Effector CD4-positive, alpha-beta T cell (primary cell): ENCODE measurements around the gene CXCL16.
"Not testable (repeated sequence)": the region's sequence is repeated elsewhere in the genome, so short reads cannot be mapped to it uniquely, and the experiment has no call there.

Experiments
- DNase-seq: peaks from one replicate; pipeline ENCODE4 v3.0.0-alpha.2; 2020

The CXCL16 gene

DNA sequence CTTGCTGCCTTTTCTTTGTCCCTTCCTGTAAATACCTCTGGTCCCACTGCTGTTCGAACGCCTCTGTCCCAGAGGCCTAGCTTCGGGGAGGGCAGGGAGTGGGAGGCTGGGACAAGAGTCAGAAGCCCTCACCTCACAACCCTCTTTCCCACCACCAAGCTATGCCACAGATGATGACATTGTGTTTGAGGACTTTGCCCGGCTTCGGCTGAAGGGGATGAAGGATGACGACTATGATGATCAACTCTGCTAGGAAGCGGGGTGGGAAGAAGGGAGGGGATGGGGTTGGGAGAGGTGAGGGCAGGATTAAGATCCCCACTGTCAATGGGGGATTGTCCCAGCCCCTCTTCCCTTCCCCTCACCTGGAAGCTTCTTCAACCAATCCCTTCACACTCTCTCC, 18.9 kb downstream of the CXCL16 start:
- DNase-seq: no peak

DNA sequence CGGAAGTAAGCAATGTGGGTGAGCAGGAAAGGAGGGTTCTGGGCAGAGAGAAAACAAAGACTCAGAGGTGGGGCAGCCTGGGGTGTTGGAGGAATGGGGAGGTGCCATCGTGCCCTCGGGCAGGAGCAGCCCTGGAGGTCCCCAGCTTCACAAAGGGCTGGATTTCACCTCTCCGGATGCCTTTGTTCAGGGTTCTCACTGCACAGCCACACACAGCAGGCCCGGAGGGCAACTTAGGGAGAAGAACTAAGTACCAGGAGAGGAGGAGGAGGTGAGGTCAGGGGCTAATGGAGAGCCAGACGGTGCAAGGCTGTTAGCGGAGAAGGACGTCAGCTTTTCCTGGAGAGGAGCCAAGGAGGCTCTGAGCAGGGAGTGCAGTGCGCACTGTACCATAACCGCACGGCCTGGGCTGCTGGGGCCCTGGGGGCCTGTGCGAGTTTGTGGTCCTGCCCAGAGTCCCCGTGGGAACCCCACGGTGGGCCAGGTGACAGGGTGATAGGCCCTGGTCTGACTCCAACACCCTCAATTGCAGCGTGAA, 20.0 kb downstream of the CXCL16 start:
- no peak for DNase-seq

DNA sequence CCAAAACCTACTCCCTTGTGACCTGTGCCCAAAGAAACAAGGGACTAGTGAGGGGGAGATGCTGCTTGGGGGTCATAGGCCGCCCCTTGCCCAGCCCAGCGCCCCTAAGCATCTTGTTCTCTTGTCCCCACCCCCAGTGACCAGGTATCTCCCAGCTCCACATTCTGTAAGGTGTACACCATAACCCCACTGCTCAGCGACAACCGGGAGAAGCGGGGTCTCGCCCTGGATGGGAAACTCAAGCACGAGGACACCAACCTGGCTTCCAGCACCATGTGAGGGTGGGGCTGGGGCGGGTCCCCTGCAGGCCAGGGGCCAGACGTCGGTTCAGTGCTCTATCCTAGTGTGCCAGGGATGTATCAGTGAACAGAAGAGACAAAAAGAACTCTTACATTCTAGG, 20.6 kb downstream of the CXCL16 start:
- DNase-seq: no peak

DNA sequence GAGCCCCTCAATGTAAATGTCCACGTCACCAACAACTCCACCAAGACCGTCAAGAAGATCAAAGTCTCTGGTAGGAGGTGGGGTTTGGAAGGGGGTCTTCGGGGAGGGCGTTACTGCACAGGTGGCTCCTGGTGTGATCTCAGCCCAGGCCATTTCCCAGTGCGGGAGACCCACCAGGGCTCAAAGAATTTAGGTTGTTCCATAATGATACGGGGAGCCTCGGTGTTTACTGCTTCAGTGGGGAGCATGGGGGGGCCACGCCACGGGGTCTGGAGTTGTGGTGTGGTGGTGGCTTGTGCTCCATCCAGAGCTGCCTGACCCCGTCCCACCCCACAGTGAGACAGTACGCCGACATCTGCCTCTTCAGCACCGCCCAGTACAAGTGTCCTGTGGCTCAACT, 21.5 kb downstream of the CXCL16 start:
- DNase-seq: no peak

DNA sequence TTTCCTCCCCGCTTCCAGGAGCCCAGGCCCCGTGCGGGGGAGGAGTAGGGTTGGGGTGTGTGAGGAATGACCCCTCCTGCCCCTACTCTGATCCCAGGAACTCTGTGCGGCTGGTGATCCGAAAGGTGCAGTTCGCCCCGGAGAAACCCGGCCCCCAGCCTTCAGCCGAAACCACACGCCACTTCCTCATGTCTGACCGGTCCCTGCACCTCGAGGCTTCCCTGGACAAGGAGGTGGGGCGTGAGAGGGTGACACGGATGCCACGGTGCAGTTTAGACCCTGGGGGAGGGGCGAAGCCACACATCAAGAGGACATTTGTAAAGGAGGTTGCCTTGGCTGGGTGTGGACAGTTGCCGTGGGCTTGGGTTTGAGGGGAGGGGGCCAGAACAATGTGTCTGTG, 21.9 kb downstream of the CXCL16 start:
- DNase-seq: no peak

- no peak for DNase-seq
These were observed 23.6 kb downstream of the CXCL16 start for GRCh38 chr17:4716081-4716480.

DNA sequence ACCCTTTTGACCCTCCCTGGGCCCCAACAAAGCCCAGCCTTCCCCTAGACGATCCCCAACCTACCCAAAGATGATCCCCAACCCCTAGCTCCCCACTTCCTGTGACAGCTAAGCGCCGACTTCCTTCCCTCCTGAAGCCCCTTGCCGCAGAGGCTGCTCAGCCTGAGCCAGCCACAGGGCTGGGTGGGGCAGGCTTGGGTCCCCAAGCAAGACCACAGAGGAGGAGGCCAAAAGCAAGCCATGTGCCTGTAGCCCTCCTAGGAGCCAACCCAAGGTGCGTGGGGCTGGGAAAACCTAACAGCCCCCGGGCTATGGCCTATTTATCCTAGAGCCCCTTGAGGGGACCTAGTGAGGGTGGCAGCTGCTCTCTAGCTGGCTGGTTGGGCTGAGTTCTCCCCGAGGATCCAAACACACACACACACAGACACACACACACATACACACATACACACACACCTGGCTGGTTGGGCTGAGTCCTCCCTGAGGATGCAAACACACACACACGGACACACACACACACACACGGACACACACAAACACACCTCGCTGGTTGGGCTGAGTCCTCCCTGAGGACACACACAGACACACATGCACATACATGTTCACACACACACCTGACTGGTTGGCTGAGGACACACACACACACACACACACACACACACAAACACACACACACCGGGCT, 24.5 kb downstream of the CXCL16 start:
- DNase-seq: peak; percentile 51

DNA sequence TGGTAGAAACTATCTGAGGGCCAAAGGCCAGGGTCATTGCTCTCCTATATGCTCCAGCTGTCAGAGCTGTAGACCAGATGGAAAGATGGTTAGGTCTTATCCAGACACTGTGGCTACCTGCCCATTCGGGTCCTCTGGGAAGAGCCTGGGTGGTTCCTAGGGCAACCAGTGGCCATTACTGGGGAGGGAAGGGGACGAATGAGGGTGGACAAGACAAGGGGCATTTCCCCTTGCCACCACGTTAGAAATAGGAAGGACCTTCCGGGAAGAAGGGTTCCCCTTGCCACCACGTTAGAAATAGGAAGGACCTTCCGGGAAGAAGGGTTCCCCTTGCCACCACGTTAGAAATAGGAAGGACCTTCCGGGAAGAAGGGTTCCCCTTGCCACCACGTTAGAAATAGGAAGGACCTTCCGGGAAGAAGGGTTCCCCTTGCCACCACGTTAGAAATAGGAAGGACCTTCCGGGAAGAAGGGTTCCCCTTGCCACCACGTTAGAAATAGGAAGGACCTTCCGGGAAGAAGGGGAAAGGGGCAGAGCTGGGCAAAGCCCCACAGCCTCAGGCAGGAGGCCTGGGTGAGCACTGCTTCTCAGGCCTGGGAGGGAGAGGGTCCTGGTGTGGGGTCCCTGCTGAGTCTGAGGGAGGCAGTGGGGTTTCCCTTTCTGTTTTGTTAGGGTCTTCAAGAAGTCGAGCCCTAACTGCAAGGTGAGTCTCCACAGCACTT, 25.2 kb downstream of the CXCL16 start:
- not testable (repeated sequence) for DNase-seq

GRCh38 chr17:4712526-4712925, 27.2 kb downstream of the CXCL16 start:
- no peak for DNase-seq

- DNase-seq: no peak
These were observed 28.0 kb downstream of the CXCL16 start for GRCh38 chr17:4711661-4712181.

DNA sequence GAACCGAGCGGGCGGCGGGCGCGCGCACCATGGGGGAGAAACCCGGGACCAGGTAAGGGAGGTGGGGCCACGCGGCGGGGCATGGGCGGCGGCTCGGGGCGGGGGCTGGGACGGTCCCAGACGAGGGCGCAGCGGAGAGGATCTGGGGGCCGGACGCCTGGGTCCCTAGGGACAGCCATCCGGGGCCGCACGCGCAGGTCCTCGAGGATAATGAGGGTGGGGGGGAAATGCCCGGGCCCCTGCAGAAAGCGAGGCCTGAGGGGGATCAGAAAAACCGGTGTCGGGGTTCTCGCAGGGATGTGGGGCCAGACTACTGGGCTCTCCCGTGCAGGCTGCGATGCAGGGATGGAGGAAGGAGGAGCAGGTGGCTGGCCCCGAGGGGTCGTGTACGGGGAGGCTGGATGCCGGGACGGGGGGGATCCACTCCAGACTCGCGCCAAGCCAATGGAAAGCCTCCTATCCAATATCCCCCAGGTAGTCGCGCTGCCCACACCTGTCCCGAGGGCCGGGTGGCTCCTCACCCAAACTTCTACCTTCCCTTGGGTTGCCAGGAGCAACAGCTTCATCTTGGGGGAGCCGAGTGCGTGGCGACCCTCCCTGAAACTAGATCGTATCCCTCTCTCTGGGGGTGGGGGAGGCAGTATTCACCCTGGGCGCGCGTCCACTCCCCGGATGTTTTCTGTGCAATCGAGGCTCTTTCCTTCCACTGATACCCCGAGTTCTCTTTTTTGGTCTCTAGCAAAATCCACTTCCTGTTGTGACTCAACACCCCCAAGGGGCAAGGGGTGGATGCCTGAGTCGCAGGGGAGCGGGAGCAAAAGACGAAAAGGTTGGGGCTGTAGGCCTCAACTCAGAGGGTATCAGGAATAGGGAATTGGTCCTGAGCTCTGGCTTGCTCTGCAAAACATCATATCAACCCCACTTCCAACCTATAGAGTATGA, 28.8 kb downstream of the CXCL16 start:
- peak; percentile 32 for DNase-seq

DNA sequence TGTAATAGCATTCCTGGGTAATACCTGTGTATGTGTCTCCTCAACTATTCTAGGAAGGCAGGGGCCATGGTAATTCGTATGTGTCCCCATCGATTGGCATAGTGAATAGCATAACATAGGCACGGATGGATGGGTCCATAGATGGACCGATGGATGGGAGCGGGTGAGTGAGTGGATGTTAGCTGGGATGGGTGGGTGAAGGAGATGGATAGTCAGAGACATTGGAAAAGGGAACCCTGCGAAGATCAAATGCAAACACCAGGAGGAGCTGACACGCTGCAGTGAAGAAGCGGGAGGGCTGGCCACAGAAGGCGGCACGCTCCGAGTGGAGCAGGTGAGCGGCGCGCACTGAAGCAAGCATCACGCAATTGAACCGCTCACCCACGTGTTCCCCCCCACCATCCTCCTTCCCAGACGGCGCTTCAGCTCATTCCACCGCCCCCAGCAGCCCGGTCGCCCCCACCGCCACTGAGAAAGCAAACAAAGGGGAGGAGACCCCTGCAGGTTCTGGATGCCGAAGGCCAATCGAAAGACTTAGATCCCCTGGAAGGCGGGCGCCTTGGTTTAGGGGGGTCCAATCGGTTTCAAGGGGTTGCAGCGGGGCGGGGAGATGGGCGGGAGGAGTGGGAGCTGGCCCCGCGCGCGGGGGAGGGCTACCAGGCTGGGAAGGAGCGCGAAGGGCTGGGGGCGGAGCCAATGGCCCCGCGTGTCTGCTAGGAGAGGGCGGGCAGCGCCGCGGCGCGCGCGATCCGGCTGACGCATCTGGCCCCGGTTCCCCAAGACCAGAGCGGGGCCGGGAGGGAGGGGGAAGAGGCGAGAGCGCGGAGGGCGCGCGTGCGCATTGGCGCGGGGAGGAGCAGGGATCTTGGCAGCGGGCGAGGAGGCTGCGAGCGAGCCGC, 29.7 kb downstream of the CXCL16 start, which contains the start of gene ARRB2:
TSS of gene ARRB2 (plus strand) at position 839 of the 899 bp plus-strand sequence. CDS start 90 bp downstream, outside the sequence.
- peak; percentile 97 for DNase-seq

DNA sequence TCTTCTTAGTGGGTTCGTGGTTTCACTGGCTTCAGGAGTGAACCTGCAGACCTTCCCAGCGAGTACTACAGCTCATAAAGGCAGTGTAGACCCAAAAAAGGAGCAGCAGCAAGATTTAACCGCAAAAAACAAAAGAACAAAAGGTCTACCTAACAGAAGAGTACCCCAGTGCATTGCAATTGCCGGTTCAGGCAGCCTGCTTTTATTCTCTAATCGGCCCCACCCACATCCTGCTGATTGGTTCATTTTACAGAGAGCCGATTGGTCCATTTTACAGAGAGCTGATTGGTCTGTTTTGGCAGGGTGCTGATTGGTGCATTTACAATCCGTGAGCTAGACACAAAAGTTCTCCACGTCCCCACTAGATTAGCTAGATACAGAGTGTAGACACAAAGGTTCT, 31.3 kb downstream of the CXCL16 start:
- DNase-seq: peak; percentile 36

DNA sequence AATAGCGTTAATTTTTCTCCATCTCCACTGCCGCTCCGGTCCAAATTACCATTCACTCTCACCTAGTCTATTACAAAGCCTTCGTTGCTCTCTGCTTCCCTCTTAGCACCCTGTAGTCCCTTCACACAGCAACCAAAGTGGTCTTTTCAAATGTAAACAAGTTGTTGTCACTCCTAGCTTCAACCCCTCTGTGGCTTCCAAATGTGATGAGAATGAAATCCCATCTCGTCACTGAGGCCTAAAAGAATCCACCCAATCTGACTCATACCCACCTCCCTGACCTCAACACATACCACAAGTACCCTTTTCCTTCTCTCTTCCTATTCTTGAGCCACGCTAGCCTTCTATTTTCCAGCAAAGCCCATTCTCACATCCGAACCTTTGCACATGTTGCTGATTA, 33.6 kb downstream of the CXCL16 start:
- no peak for DNase-seq

- no peak for DNase-seq
These were observed 34.7 kb downstream of the CXCL16 start for GRCh38 chr17:4704991-4705390.

GRCh38 chr17:4704574-4704907, 35.2 kb downstream of the CXCL16 start:
- DNase-seq: not testable (repeated sequence)

DNA sequence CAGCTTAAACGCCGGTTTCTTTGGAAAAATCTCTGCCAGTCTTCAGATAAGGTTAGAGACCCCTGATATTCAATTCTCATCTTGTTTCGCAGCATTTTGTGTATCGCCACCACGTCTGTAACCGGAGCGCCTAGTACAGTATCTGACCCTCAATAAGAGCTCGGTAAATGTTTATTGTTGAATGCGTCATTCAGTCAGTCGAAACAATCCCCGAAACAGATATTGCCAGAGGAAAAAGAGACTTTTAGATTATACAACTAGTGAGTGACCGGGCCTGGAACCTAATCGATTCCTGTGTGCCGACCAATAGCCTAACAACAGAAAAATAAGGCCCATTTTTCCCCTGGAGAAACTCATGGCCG, 36.4 kb downstream of the CXCL16 start:
- DNase-seq: no peak

DNA sequence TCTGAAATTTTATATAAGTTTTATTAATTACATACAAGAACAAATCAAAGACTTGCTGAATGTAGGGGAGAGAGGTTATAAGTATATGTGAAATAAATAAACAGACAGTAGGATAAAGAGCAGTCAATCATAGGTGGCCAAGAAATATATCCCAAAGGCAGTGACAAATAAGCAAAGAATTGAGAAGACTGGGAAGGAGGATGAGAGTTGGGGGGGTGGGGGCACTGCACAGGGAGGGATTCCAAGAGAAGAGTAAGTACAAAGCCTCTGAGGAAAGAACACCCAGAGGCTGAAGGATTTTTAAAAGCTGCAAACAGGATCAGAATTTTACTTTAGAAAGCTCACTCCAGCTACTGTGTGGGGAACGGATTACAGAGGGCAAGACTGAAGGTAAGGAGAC, 38.6 kb downstream of the CXCL16 start:
- DNase-seq: no peak

DNA sequence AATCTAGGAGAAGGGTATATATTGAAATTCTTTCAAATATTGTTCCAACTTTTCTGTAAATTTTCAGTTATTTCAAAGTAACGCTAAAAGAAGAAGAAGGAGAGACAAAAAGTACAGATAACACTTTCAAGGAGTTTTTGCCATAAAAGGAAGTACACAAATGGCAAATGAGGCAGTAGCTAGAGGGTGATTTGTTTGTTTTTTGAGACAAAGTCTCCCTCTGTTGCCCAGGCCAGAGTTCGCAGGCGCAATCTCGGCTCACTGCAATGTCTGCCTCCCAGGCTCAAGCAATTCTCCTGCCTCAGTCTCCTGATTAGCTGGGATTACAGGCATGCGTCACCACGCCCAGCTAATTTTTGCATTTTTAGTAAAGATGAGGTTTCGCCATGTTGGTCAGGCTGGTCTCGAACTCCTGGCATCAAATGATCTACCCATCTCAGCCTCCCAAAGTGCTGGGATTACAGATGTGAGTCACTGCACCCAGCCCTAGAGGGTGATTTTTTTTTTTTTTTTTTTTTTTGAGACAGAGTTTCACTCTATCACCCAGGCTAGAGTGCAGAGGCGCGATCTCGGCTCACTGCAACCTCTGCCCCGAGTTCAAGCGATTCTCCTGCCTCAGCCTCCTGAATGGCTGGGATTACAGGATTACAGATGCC, 40.2 kb downstream of the CXCL16 start:
- not testable (repeated sequence) for DNase-seq

GRCh38 chr17:4696437-4696805, 43.3 kb downstream of the CXCL16 start:
- no peak for DNase-seq

- DNase-seq: no peak
These were observed 46.3 kb downstream of the CXCL16 start for GRCh38 chr17:4693416-4693815.
